Natural killer cell treated with Interleukin-12 subunit alpha and Interleukin-12 subunit beta and Interleukin-15 and Interleukin-18, amount 100 ng/mL, for 72 hours (primary cell): Measurements from ENCODE around the gene PIGN. TPM values are rescaled to one million over a fixed set of nuclear protein-coding genes. Genes with fewer than 3 reads are reported as not detected.

ENCODE experiments used
- total RNA-seq, 2 donors: library from RNA; stranded (reverse); gene quantifications; one replicate each; pipeline ENCODE4 v1.2.3, GENCODE V29; 2022

Gene PIGN
- total RNA-seq, 2 donors from 2014 or later, result 35.7 to 53.6 TPM

Other genes with a start within 250 kb of the PIGN start
- 10 to 100 TPM; 38.9 to 56.3 TPM for gene RELCH, start 199 bp upstream of the PIGN start, total RNA-seq
- gene TNFRSF11A, start 138.3 kb upstream of the PIGN start, total RNA-seq, result 10 to 100 TPM in 1 of 2 donors, 1 to 10 TPM in 1; 5.9 to 15.0 TPM